Panc1 (cell line): ENCODE measurements around the gene EOGT. TPM values are rescaled to one million over a fixed set of nuclear protein-coding genes. Genes with fewer than 3 reads are reported as not detected.

Experiments used
- ATAC-seq: fragments of 200-7000 bp; cut with Tn5 transposase; 2 replicates; pipeline ENCODE4 v1.9.1; 2020; ENCODE audit warnings: mild to moderate bottlenecking, moderate library complexity
- BruUV-seq: library from RNA; stranded (reverse); fragments of 400-500 nt; replicated peaks from 2 replicates; lab custom pipeline; 2021; lab: Mats Ljungman, UMichigan
- CTCF ChIA-PET: fragments of 300-600 bp; sonication (Branson Sonifier 250); formaldehyde crosslinking; loops from one replicate; lab custom pipeline; 2022; ENCODE audit warnings: antibody characterized with exemption; lab: Charles Lee
- POLR2A ChIA-PET: fragments of 300-600 bp; sonication (Branson Sonifier 250); formaldehyde crosslinking; loops from one replicate; lab custom pipeline; 2022; ENCODE audit warnings: antibody characterized with exemption; lab: Charles Lee
- DNase-seq: peaks from one replicate; pipeline ENCODE4 v3.0.0-alpha.2; 2010; ENCODE audit warnings: low read depth, low spot score
- H3K27ac ChIP-seq: 2 replicates; pipeline ENCODE4 v1.5.1; 2011; ENCODE audit warnings: mild to moderate bottlenecking, low read length, inconsistent platforms
- H3K27me3 ChIP-seq: fragments of 200-500 bp; sonication (Bioruptor generic); 2 replicates; pipeline ENCODE4 v1.6.0; 2014; ENCODE audit warnings: low read length, inconsistent platforms; ENCODE audit not compliant: control insufficient read depth, insufficient read depth
- H3K36me3 ChIP-seq: fragments of 200-500 bp; sonication (Bioruptor generic); 2 replicates; pipeline ENCODE4 v1.5.1; 2014; ENCODE audit warnings: inconsistent platforms, mild to moderate bottlenecking, low read length, moderate library complexity; ENCODE audit not compliant: control insufficient read depth, insufficient read depth
- H3K4me1 ChIP-seq: 2 replicates; pipeline ENCODE4 v1.5.1; 2011; ENCODE audit warnings: inconsistent platforms, mild to moderate bottlenecking, low read length, moderate library complexity; ENCODE audit not compliant: control insufficient read depth, insufficient read depth
- H3K4me3 ChIP-seq, 2 experiments: 2 replicates each; pipeline ENCODE4 v1.5.1; 2011 to 2012; ENCODE audit warnings: low read depth in 2 of 2, low read length in 2 of 2, mild to moderate bottlenecking in 2 of 2, inconsistent platforms in 1 of 2, moderate library complexity in 1 of 2
- H3K9me3 ChIP-seq: fragments of 200-500 bp; sonication (Bioruptor generic); 2 replicates; pipeline ENCODE4 v1.5.1; 2014; ENCODE audit warnings: low read depth, mild to moderate bottlenecking, inconsistent platforms, low read length, moderate library complexity; ENCODE audit not compliant: control insufficient read depth, insufficient read depth
- POLR2AphosphoS5 ChIP-seq: IDR thresholded peaks from 2 replicates; pipeline ENCODE4 v1.6.1; 2012; ENCODE audit warnings: mild to moderate bottlenecking, low read depth, low read length, moderate library complexity
- SIN3A ChIP-seq: IDR thresholded peaks from 2 replicates; pipeline ENCODE4 v1.6.1; 2012; ENCODE audit warnings: low read depth, mild to moderate bottlenecking, low read length, moderate library complexity, borderline replicate concordance; ENCODE audit not compliant: insufficient read depth
- TCF7L2 ChIP-seq: IDR thresholded peaks from 2 replicates; pipeline ENCODE4 v1.6.1; 2011; ENCODE audit warnings: mild to moderate bottlenecking, low read depth, low read length, inconsistent platforms
- in situ Hi-C: cut with HindIII; loops from 2 replicates; pipeline ENCODE4 v1.10.0; 2016; ENCODE audit warnings: low sequenced_read_pairs, low pct_unique_long_range_greater_than_20kb
- intact Hi-C: fragments of 100-400 bp; cut with micrococcal nuclease; formaldehyde crosslinking; loops from one replicate; pipeline ENCODE4 v1.10.0; 2022; ENCODE audit not compliant: unreplicated experiment
- total RNA-seq: library from RNA; stranded (reverse); gene quantifications from one replicate; pipeline ENCODE4 v1.2.1, GENCODE V29; 2021; ENCODE audit not compliant: unreplicated experiment
- TF ChIP-seq, protein P1 (sequence below), 2 experiments: IDR thresholded peaks; 2 replicates each; pipeline ENCODE4 v1.6.1; 2011 to 2012; ENCODE audit warnings: low read depth in 2 of 2, control low read depth in 1 of 2, low read length in 1 of 2, mild to moderate bottlenecking in 1 of 2, moderate library complexity in 1 of 2; ENCODE audit not compliant: insufficient read depth in 1 of 2
- TF ChIP-seq, protein P2 (sequence below): fragments of 450-650 bp; IDR thresholded peaks from 2 replicates; pipeline ENCODE4 v1.5.1; 2017; ENCODE audit warnings: mild to moderate bottlenecking

Gene EOGT
- total RNA-seq, 1 experiment from 2014 or later: 29.1 TPM

- Histone ChIP-seq H3K9me3 (no peaks in the 10 kb centered on the region), H3K27me3 (no peaks in the 10 kb centered on the region), H3K4me3 (no peak overlapping the region), H3K4me1 (no peaks in the 10 kb centered on the region), H3K36me3 (peaks cover 27% of the 10 kb centered on the region), H3K27ac (no peak overlapping the region)
- no TSS peak for BruUV-seq
- TF ChIP-seq, protein P1, sequence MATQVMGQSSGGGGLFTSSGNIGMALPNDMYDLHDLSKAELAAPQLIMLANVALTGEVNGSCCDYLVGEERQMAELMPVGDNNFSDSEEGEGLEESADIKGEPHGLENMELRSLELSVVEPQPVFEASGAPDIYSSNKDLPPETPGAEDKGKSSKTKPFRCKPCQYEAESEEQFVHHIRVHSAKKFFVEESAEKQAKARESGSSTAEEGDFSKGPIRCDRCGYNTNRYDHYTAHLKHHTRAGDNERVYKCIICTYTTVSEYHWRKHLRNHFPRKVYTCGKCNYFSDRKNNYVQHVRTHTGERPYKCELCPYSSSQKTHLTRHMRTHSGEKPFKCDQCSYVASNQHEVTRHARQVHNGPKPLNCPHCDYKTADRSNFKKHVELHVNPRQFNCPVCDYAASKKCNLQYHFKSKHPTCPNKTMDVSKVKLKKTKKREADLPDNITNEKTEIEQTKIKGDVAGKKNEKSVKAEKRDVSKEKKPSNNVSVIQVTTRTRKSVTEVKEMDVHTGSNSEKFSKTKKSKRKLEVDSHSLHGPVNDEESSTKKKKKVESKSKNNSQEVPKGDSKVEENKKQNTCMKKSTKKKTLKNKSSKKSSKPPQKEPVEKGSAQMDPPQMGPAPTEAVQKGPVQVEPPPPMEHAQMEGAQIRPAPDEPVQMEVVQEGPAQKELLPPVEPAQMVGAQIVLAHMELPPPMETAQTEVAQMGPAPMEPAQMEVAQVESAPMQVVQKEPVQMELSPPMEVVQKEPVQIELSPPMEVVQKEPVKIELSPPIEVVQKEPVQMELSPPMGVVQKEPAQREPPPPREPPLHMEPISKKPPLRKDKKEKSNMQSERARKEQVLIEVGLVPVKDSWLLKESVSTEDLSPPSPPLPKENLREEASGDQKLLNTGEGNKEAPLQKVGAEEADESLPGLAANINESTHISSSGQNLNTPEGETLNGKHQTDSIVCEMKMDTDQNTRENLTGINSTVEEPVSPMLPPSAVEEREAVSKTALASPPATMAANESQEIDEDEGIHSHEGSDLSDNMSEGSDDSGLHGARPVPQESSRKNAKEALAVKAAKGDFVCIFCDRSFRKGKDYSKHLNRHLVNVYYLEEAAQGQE (IDR thresholded peaks at IDR 0.05; ENCODE audit: insufficient read depth in 1 of 2, low read depth in 2 of 2, low read length in 1 of 2): no peak
- TF ChIP-seq, protein P2, sequence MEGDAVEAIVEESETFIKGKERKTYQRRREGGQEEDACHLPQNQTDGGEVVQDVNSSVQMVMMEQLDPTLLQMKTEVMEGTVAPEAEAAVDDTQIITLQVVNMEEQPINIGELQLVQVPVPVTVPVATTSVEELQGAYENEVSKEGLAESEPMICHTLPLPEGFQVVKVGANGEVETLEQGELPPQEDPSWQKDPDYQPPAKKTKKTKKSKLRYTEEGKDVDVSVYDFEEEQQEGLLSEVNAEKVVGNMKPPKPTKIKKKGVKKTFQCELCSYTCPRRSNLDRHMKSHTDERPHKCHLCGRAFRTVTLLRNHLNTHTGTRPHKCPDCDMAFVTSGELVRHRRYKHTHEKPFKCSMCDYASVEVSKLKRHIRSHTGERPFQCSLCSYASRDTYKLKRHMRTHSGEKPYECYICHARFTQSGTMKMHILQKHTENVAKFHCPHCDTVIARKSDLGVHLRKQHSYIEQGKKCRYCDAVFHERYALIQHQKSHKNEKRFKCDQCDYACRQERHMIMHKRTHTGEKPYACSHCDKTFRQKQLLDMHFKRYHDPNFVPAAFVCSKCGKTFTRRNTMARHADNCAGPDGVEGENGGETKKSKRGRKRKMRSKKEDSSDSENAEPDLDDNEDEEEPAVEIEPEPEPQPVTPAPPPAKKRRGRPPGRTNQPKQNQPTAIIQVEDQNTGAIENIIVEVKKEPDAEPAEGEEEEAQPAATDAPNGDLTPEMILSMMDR: no peak
- TF ChIP-seq TCF7L2: no peak
- no peak for TF ChIP-seq SIN3A
- no peak for TF ChIP-seq POLR2AphosphoS5
- ATAC-seq: no peak
- ChIA-PET POLR2A (no interaction called here), CTCF (no interaction called here)
- intact Hi-C loops: no loop called here
- in situ Hi-C loops: no loop called here
- DNase-seq: no peak
Observed at GRCh38 chr3:69058947-69059224, 45.4 kb upstream of the EOGT start.

GRCh38 chr3:69058180-69058946 lies 44.9 kb upstream of the EOGT start:
- Histone ChIP-seq H3K9me3 (no peaks in the 10 kb centered on the region), H3K36me3 (peaks cover 27% of the 10 kb centered on the region), H3K4me3 (no peak overlapping the region), H3K4me1 (no peaks in the 10 kb centered on the region), H3K27ac (no peak overlapping the region), H3K27me3 (no peaks in the 10 kb centered on the region)
- ChIA-PET CTCF (no interaction called here), POLR2A (no interaction called here)
- in situ Hi-C loops (no loop called here), intact Hi-C loops (no loop called here)
- ATAC-seq: no peak
- BruUV-seq: no TSS peak
- DNase-seq: no peak
- no peak for TF ChIP-seq TCF7L2

DNA sequence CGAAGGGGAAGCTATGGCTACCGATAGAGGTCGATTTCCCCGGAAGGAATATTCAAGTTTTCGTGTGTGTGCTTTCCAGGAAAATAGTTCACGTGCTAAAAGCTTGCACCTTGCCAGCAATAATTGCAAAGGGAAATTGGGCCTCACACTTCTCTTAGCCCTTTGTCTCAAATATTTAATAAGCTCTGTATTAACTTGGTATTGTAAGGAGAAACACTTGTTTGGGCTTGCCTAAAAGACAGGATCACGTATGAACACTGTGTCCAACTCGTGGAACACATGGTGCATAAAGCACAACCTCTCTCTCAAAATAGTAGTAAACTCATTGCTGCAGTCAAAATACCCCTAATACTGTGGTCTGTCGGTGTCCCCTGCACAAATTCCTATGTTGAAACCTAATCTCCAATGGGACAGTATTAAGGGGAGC lies 39.0 kb upstream of the EOGT start:
- Histone ChIP-seq H3K4me3 (peak overlapping the region; percentile 92 to 95), H3K27ac (peak overlapping the region; percentile 90), H3K36me3 (peaks cover 28% of the 10 kb centered on the region), H3K4me1 (peaks cover 3% of the 10 kb centered on the region; the same call in 1 of the 2 replicates), H3K9me3 (no peaks in the 10 kb centered on the region), H3K27me3 (no peaks in the 10 kb centered on the region)
- BruUV-seq: no TSS peak
- TF ChIP-seq SIN3A (no peak), TCF7L2 (no peak), POLR2AphosphoS5 (no peak)
- TF ChIP-seq, protein P2: no peak
- TF ChIP-seq, protein P1 (IDR thresholded peaks at IDR 0.05; ENCODE audit: insufficient read depth in 1 of 2, low read depth in 2 of 2, low read length in 1 of 2): no peak
- POLR2A ChIA-PET: interaction anchor here (0.7 kb wide), 1 partner anchor 39 kb away, joined by 5 read pairs; the partner anchor contains the start of gene EOGT
- intact Hi-C loops: no loop called here
- CTCF ChIA-PET: interaction anchor here (0.6 kb wide), 1 partner anchor 32 kb away, joined by 3 read pairs; no protein-coding TSS in a partner anchor
- in situ Hi-C loops: no loop called here
- ATAC-seq: peak; percentile 6; the same call in 1 of the 2 replicates
- no peak for DNase-seq
